ENCODE measurements around the gene TMEM200B.

DNA sequence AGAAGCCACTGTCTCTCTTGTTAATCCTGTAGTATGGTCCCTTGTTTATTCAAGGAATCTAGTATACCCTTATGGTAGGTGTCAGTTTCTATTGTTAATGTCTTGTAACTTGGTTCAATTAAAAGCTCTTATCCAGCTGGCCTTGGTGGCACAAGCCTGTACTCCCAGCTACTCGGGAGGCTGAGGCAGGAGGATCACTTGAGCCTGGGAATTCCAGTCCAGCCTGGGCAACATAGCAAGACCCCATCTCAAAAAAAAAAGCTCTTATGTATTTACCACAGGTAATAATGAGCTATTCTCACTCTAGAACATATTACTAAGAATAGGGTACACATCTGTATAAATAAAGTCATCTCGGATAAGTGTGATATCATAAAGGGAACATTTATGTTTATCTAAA, 46.5 kb downstream of the TMEM200B start:
- TF ChIP-seq CTCF (conservative IDR thresholded peaks at IDR 0.05 in 1 of 2, IDR thresholded peaks at IDR 0.05 in 1 of 2; ENCODE audit: extremely low read depth in 1 of 2, insufficient read depth in 1 of 2, low read depth in 1 of 2, low read length in 2 of 2), result no peak
- TF ChIP-seq EZH2 (IDR thresholded peaks at IDR 0.05; ENCODE audit: borderline replicate concordance, low read length), result no peak
